ENCODE data around the gene PTDSS2. TPM values are rescaled to one million over a fixed set of nuclear protein-coding genes. Genes with fewer than 3 reads are reported as not detected.
A peak's percentile ranks its signal among the peaks of the same experiment; 100 is the strongest.
"Not testable (repeated sequence)": the region's sequence is repeated elsewhere in the genome, so short reads cannot be mapped to it uniquely, and the experiment has no call there.

The PTDSS2 gene
- total RNA-seq = 100 to 1,000 TPM in 2 of 5 donors, 10 to 100 TPM in 3; 16.5 to 264 (median 59.0) TPM
- polyA plus RNA-seq = 10 to 100 TPM; 11.6 to 24.3 (median 22.3) TPM
- long read RNA-seq, donor 1, partial matches to known transcripts = 0 of 1 reads
- long read RNA-seq, donor 1, other reads (novel, unspliced or antisense) = 0 of 1 reads
- long read RNA-seq, donor 2, partial matches to known transcripts = 0 of 1 reads
- long read RNA-seq, donor 2, other reads (novel, unspliced or antisense) = 0 of 1 reads
- long read RNA-seq, donor 3, partial matches to known transcripts = 0 of 5 reads
- long read RNA-seq, donor 3, other reads (novel, unspliced or antisense) = 0 of 5 reads
- long read RNA-seq, donor 4 = 0 reads
- long read RNA-seq, donor 5, partial matches to known transcripts = 0 of 1 reads
- long read RNA-seq, donor 5, other reads (novel, unspliced or antisense) = 0 of 1 reads
- long read RNA-seq, donor 6, transcript PTDSS2-201 (12 exons, 2,445 nt) = major isoform, 5 of 6 reads
- long read RNA-seq, donor 6, partial matches to known transcripts = 0 of 6 reads
- long read RNA-seq, donor 6, other reads (novel, unspliced or antisense) = 0 of 6 reads
- long read RNA-seq, donor 7, partial matches to known transcripts = 0 of 3 reads
- long read RNA-seq, donor 7, other reads (novel, unspliced or antisense) = 0 of 3 reads
- long read RNA-seq, donor 8, transcript PTDSS2-201 (12 exons, 2,445 nt) = major isoform, 5 of 5 reads
- long read RNA-seq, donor 8, partial matches to known transcripts = 0 of 5 reads
- long read RNA-seq, donor 8, other reads (novel, unspliced or antisense) = 0 of 5 reads
- long read RNA-seq, donor 9, partial matches to known transcripts = 5 of 7 reads
- long read RNA-seq, donor 9, other reads (novel, unspliced or antisense) = 0 of 7 reads
- long read RNA-seq, donor 10, partial matches to known transcripts = 0 of 2 reads
- long read RNA-seq, donor 10, other reads (novel, unspliced or antisense) = 0 of 2 reads

DNA sequence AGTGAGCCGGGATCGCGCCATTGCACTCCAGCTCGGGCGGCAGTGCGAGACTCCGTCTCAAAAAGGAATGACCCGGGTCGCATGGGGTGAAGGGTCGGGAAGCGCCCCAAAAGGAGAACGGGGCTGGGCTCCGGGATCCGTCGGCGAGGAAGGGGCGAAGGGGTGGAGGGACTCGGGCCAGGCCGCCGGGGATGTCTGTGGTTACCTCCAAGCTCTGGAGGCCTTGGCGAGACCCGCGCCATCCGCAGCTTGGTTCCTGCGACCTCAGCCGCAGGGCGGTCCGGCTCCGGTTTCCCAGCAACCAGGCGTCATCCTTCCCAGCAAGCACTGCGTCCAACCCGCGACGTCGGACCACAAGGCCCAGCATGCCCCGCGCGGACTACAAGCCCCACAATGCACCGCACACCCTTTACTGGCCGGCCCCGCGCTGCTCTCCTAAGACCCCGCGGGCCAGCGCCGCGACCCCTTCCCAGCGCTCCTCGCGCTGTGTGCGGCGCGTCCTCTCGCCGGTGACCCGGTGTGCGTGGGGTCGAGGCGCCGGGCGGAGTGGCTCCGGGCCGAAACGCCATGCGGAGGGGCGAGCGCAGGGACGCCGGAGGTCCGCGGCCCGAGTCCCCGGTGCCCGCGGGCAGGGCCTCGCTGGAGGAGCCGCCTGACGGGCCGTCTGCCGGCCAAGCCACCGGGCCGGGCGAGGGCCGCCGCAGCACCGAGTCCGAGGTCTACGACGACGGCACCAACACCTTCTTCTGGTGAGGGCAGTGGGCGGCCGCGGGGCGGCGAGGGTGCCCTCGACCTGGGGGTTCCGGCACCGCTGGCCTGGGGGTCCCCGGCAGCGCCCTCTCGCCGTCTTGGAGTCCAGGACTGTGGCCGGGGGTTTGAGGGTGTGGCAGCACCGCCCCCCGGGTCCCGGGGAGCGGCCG lies at the start of gene PTDSS2:
TSS of gene PTDSS2 (plus strand) at position 391 of the 920 bp plus-strand sequence. CDS start at position 568, 177 bp downstream.
- intact Hi-C loops (cut with DNase I; ENCODE audit: low total_unique reads) = no loop called here
- TF ChIP-seq POLR2A (IDR thresholded peaks at IDR 0.05) (peak in 1 of 4 donors; percentile 47), POLR2AphosphoS5 (IDR thresholded peaks at IDR 0.05) (peak; percentile 88 to 94 (median 90)), EP300 (IDR thresholded peaks at IDR 0.05) (no peak)
- TF ChIP-seq, protein P1, sequence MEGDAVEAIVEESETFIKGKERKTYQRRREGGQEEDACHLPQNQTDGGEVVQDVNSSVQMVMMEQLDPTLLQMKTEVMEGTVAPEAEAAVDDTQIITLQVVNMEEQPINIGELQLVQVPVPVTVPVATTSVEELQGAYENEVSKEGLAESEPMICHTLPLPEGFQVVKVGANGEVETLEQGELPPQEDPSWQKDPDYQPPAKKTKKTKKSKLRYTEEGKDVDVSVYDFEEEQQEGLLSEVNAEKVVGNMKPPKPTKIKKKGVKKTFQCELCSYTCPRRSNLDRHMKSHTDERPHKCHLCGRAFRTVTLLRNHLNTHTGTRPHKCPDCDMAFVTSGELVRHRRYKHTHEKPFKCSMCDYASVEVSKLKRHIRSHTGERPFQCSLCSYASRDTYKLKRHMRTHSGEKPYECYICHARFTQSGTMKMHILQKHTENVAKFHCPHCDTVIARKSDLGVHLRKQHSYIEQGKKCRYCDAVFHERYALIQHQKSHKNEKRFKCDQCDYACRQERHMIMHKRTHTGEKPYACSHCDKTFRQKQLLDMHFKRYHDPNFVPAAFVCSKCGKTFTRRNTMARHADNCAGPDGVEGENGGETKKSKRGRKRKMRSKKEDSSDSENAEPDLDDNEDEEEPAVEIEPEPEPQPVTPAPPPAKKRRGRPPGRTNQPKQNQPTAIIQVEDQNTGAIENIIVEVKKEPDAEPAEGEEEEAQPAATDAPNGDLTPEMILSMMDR (IDR thresholded peaks at IDR 0.05) = peak in 1 of 7 experiments; percentile 24
- Histone ChIP-seq H3K27ac (peak within 1 kb of the TSS; percentile 78 to 98 (median 96)), H3K27me3 (no peaks in the 10 kb centered on the region), H3K9me3 (no peaks in the 10 kb centered on the region), H3K4me3 (peak within 1 kb of the TSS; percentile 86 to 100 (median 98)), H3K4me1 (peaks cover 25 to 44% (median 40%) of the 10 kb centered on the region in 4 donors), H3K36me3 (peaks cover 0 to 31% (median 27%) of the 10 kb centered on the region in 4 donors)
- DNase-seq = peak; percentile 97 to 99
- WGBS, 5 donors = 0 to 1% (median 0%) methylated on average over 16 to 108 of the region's 108 CpGs

DNA sequence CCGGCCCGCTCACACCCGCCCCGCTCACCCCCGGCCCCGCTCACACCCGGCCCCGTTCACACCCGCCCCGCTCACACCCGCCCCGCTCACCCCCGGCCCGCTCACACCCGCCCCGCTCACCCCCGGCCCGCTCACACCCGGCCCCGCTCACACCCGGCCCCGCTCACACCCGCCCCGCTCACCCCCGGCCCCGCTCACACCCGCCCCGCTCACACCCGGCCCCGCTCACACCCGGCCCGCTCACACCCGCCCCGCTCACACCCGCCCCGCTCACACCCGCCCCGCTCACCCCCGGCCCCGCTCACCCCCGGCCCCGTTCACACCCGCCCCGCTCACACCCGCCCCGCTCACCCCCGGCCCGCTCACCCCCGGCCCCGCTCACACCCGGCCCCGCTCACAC lies 48.9 kb upstream of the PTDSS2 start:
- H3K36me3 ChIP-seq = peaks cover 0 to 54% (median 27%) of the 10 kb centered on the region in 4 donors
- peaks cover 0 to 27% (median 10%) of the 10 kb centered on the region in 3 donors for H3K27me3 ChIP-seq
- H3K4me3 ChIP-seq; DNase-seq; intact Hi-C loops (cut with DNase I; ENCODE audit: low total_unique reads); H3K9me3 ChIP-seq; H3K27ac ChIP-seq: not testable (repeated sequence)
- 99% methylated on average over 12 of the region's 52 CpGs; no CpG with 5 or more reads in 4 of the 5 donors for WGBS, 5 donors
- peaks cover 5 to 33% (median 28%) of the 10 kb centered on the region in 4 donors for H3K4me1 ChIP-seq

DNA sequence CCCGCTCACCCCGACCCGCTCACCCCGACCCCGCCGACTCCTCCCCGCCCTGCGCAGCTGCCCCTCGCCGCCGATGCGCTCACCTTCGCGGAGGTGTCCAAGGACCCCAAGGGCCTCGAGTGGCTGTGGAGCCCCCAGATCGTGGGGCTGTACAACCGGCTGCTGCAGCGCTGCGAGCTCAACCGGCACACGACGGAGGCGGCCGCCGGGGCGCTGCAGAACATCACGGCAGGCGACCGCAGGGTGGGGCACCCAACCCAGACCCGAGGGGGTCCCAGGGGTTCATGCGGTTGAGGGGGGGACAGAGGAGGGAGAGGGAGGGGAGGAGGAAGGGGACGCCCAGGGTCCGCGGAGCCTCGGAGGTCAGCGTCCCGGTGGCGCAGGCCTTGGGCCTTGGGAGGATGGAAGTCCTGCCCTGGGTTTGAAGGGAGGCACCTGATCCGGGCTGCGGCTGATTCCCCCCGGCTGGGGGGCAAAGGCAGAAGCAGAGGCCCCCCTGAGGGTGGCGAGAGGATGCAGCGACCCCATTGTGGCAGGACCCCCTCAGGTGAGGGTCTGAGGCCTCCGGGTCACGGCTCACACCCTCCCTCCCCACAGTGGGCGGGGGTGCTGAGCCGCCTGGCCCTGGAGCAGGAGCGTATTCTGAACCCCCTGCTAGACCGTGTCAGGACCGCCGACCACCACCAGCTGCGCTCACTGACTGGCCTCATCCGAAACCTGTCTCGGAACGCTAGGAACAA lies 46.9 kb upstream of the PTDSS2 start:
- WGBS, 5 donors = 76 to 94% (median 88%) methylated on average over 22 to 55 of the region's 55 CpGs
- Histone ChIP-seq H3K27me3 (peaks cover 0 to 27% (median 10%) of the 10 kb centered on the region in 3 donors), H3K36me3 (peaks cover 0 to 42% (median 22%) of the 10 kb centered on the region in 4 donors), H3K4me3 (no peak overlapping the region), H3K9me3 (no peaks in the 10 kb centered on the region), H3K4me1 (peaks cover 16 to 32% (median 27%) of the 10 kb centered on the region in 4 donors), H3K27ac (no peak overlapping the region)
- TF ChIP-seq POLR2A (IDR thresholded peaks at IDR 0.05) (no peak), EP300 (IDR thresholded peaks at IDR 0.05) (no peak), POLR2AphosphoS5 (IDR thresholded peaks at IDR 0.05) (no peak)
- TF ChIP-seq, protein P1 (IDR thresholded peaks at IDR 0.05) = no peak
- intact Hi-C loops (cut with DNase I; ENCODE audit: low total_unique reads) = no loop called here
- DNase-seq = no peak

Data from stomach (tissue), 19 donors.